Measurements from ENCODE around the gene SSH3.
"Not testable (repeated sequence)": the region's sequence is repeated elsewhere in the genome, so short reads cannot be mapped to it uniquely, and the experiment has no call there.

The SSH3 gene

GRCh38 chr11:67256477-67257135 is 46.7 kb upstream of the SSH3 start:
- TF ChIP-seq MAX (IDR thresholded peaks at IDR 0.05; ENCODE audit: low read depth, low read length) (no peak), CTCF (IDR thresholded peaks at IDR 0.05; ENCODE audit: low read depth, low read length) (no peak), MYC (IDR thresholded peaks at IDR 0.05; ENCODE audit: low read depth, low read length) (no peak), POLR2A (IDR thresholded peaks at IDR 0.05; ENCODE audit: extremely low read depth, insufficient read length) (no peak)
- no peak for DNase-seq (ENCODE audit: low read depth)
- no peak overlapping the region for H3K4me3 ChIP-seq (ENCODE audit: low read depth, low read length)

GRCh38 chr11:67260406-67260805 is 42.9 kb upstream of the SSH3 start:
- TF ChIP-seq CTCF (IDR thresholded peaks at IDR 0.05; ENCODE audit: low read depth, low read length) (no peak), MAX (IDR thresholded peaks at IDR 0.05; ENCODE audit: low read depth, low read length) (no peak), MYC (IDR thresholded peaks at IDR 0.05; ENCODE audit: low read depth, low read length) (no peak), POLR2A (IDR thresholded peaks at IDR 0.05; ENCODE audit: extremely low read depth, insufficient read length) (no peak)
- H3K4me3 ChIP-seq (ENCODE audit: low read depth, low read length): no peak overlapping the region
- DNase-seq (ENCODE audit: low read depth): no peak

GRCh38 chr11:67260885-67261639 is 42.3 kb upstream of the SSH3 start:
- not testable (repeated sequence) for H3K4me3 ChIP-seq (ENCODE audit: low read depth, low read length); DNase-seq (ENCODE audit: low read depth)

- no peak for DNase-seq (ENCODE audit: low read depth)
- H3K4me3 ChIP-seq (ENCODE audit: low read depth, low read length): no peak overlapping the region
- TF ChIP-seq POLR2A (IDR thresholded peaks at IDR 0.05; ENCODE audit: extremely low read depth, insufficient read length): no peak
- no peak for TF ChIP-seq MAX (IDR thresholded peaks at IDR 0.05; ENCODE audit: low read depth, low read length)
- no peak for TF ChIP-seq MYC (IDR thresholded peaks at IDR 0.05; ENCODE audit: low read depth, low read length)
- no peak for TF ChIP-seq CTCF (IDR thresholded peaks at IDR 0.05; ENCODE audit: low read depth, low read length)
Observed at GRCh38 chr11:67261640-67261945, 41.7 kb upstream of the SSH3 start.

GRCh38 chr11:67261946-67262681 is 41.2 kb upstream of the SSH3 start:
- no peak for DNase-seq (ENCODE audit: low read depth)

More at GRCh38 chr11:67261946-67262681, 41.2 kb upstream of the SSH3 start:
- TF ChIP-seq CTCF (IDR thresholded peaks at IDR 0.05; ENCODE audit: low read depth, low read length): no peak
- peak; percentile 30; the same call in 1 of the 2 replicates for TF ChIP-seq MAX (IDR thresholded peaks at IDR 0.05; ENCODE audit: low read depth, low read length)
- H3K4me3 ChIP-seq (ENCODE audit: low read depth, low read length): no peak overlapping the region

All from NB4 (cell line).